ELF-1 (cell line): ENCODE results near the gene RIPPLY2.

ENCODE experiments used
- DNase-seq: peaks from one replicate; pipeline ENCODE4 v3.0.0-alpha.2; 2016; ENCODE audit warnings: low read depth, low spot score

Gene RIPPLY2

DNA sequence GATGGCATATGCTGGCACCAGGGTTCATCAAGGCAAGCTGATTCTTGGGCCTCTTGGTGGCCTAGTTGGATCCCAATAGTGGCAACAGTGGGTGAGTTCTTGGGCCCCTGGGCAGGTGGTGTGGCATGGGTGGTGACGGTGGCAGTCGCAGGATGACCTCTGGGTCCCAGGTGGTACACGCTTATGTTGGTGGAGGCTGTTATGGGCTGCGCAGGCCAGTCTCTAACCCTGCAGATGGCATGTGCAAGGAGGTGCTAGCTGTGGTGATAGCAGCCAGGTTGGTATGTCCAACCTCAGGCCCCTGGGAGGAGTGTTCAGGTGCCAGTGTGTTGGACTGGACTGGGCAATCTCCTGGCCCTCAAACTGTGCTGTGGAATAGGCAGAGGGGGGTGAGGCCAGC is 52.5 kb downstream of the RIPPLY2 start:
- DNase-seq = no peak
